Upper lobe of left lung (tissue), 6 donors: ENCODE data around the gene LIPA. TPM values are rescaled to one million over a fixed set of nuclear protein-coding genes. Genes with fewer than 3 reads are reported as not detected.
"Not testable (repeated sequence)": the region's sequence is repeated elsewhere in the genome, so short reads cannot be mapped to it uniquely, and the experiment has no call there.

Experiments used
- ATAC-seq, 2 donors: fragments of 200-7000 bp; cut with Tn5 transposase; one replicate each; pipeline ENCODE4 v1.9.1; 2022; ENCODE audit warnings: mild to moderate bottlenecking in 2 of 2, moderate library complexity in 2 of 2; ENCODE audit not compliant: low FRiP score in 2 of 2
- DNase-seq, 2 donors: peaks; one replicate each; pipeline ENCODE4 v3.0.0-alpha.2; 2019 to 2020
- H3K27ac ChIP-seq, 4 donors: fragments of 200-600 bp; sonication (generic); one replicate each; pipeline ENCODE4 v1.5.1; 2016 to 2019
- H3K27me3 ChIP-seq, 4 donors: fragments of 200-600 bp; sonication (generic); one replicate each; pipeline ENCODE4 v1.5.1; 2017 to 2019
- H3K36me3 ChIP-seq, 4 donors: fragments of 200-600 bp; sonication (generic); one replicate each; pipeline ENCODE4 v1.5.1; 2016 to 2019
- H3K4me1 ChIP-seq, 4 donors: fragments of 200-600 bp; sonication (generic); one replicate each; pipeline ENCODE4 v1.5.1; 2018 to 2019
- H3K4me3 ChIP-seq, 4 donors: fragments of 200-600 bp; sonication (generic); one replicate each; pipeline ENCODE4 v1.5.1; 2017 to 2019; ENCODE audit warnings: mild to moderate bottlenecking in 2 of 4, moderate library complexity in 1 of 4
- H3K9me3 ChIP-seq, 4 donors: fragments of 200-600 bp; sonication (generic); one replicate each; pipeline ENCODE4 v1.5.1; 2018 to 2019
- CTCF ChIP-seq, 6 experiments: fragments of 450-650 bp in 4 of 6; fragments of 200-600 bp in 2 of 6; sonication (generic) in 2 of 6; IDR thresholded peaks; one replicate each; pipeline ENCODE4 v1.5.1; 2016 to 2019; ENCODE audit warnings: antibody characterized with exemption in 6 of 6
- EP300 ChIP-seq, 4 donors: sonication (generic); formaldehyde crosslinking; IDR thresholded peaks; one replicate each; pipeline ENCODE4 v1.5.1; 2017; ENCODE audit warnings: antibody characterized with exemption in 4 of 4, control low read depth in 2 of 4
- POLR2A ChIP-seq, 4 donors: fragments of 450-650 bp; IDR thresholded peaks; one replicate each; pipeline ENCODE4 v1.5.1; 2016 to 2017; ENCODE audit warnings: antibody characterized with exemption in 4 of 4, mild to moderate bottlenecking in 2 of 4
- POLR2AphosphoS5 ChIP-seq, 2 donors: sonication (generic); formaldehyde crosslinking; IDR thresholded peaks; one replicate each; pipeline ENCODE4 v1.5.1; 2017; ENCODE audit warnings: antibody characterized with exemption in 2 of 2
- WGBS, 2 donors: methylation state at CpG; one replicate each; pipeline ENCODE4 v1.1.5; 2017 to 2018; 5-methylcytosine and 5-hydroxymethylcytosine counted together
- total RNA-seq, 6 donors: library from RNA; depleted of rRNA in 4 of 6; stranded (reverse); fragments of >200 nt in 4 of 6; gene quantifications; one replicate each; pipeline versions ENCODE4 v1.1.0 to v1.2.1, GENCODE V29; 2016 to 2021
- donor health status: DM: no; HTN: no; CAD: no; lungs with moderate emphysema.
- donor health status: DM: no; HTN: yes; CAD: no; lungs with severe emphysema.

Gene LIPA
- total RNA-seq, 6 donors from 2014 or later: 28.5 to 129 (median 70.6) TPM

DNA sequence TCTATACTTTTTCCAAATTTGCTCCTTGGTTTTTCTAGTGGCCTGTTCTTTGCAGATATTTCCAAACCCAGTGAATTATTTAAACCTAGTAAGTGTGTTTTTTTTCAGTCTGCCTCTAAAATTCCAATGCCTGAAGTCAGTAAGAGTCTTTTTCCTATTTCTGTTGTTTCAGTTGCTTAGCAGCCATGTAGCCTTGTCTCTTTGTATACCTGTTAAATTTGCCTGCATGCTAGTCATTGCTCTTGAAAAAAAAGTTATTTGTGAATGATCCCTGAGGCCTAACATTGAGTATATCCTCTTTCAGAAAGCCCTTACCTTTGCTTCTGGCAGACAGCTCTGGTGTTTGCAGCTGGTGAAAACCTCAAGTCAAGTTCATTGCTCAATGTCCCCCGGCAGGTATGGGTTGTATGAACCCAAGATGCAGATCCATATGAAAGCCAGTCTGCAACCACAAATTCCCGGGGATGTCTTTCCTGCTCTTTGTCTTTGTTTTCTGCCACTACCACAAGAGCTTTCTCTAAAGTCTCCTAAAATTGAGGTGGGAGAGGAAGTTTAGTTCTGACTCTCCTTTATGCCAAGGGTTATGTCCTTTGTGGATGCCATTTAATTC is 80.2 kb downstream of the LIPA start:
- no peak overlapping the region for H3K4me3 ChIP-seq
- no peaks in the 10 kb centered on the region for H3K9me3 ChIP-seq
- no peaks in the 10 kb centered on the region for H3K4me1 ChIP-seq
- H3K27ac ChIP-seq: no peak overlapping the region
- 94% methylated on average over 2 of the region's 2 CpGs for WGBS, 2 donors
- TF ChIP-seq CTCF (IDR thresholded peaks at IDR 0.05): no peak
- TF ChIP-seq POLR2AphosphoS5 (IDR thresholded peaks at IDR 0.05): no peak
- TF ChIP-seq POLR2A (IDR thresholded peaks at IDR 0.05): no peak
- no peak for TF ChIP-seq EP300 (IDR thresholded peaks at IDR 0.05)
- no peaks in the 10 kb centered on the region for H3K36me3 ChIP-seq
- DNase-seq (no peak), ATAC-seq (no peak)
- H3K27me3 ChIP-seq: no peaks in the 10 kb centered on the region

DNA sequence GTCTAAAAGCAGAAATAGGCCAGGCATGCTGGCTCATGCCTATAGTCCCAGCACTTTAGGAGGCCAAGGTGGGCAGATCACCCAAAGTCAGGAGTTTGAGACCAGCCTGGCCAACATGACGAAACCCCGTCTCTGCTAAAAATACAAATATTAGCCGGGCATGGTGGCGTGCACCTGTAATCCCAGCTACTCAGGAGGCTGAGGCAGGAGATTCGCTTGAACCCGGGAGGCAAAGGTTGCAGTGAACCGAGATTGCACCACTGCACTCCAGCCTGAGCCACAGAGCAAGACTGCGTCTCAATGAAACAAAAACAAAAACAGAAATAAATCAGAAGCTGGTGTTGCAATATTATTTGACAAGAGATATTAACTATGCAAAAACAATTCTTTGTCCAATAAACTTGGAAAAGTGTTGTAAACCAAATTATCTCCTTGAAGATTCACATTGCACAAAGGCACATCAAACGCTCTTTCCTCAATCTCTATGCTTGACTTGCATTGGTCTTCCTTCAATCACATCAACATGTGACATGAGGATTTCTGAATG is 83.1 kb downstream of the LIPA start:
- H3K4me1 ChIP-seq, H3K36me3 ChIP-seq, H3K27me3 ChIP-seq, H3K9me3 ChIP-seq, DNase-seq, H3K27ac ChIP-seq, ATAC-seq, H3K4me3 ChIP-seq: not testable (repeated sequence)
- 79 to 80% methylated on average over 9 of the region's 9 CpGs for WGBS, 2 donors

- Histone ChIP-seq H3K4me3 (no peak overlapping the region), H3K27ac (no peak overlapping the region), H3K9me3 (no peaks in the 10 kb centered on the region), H3K27me3 (no peaks in the 10 kb centered on the region), H3K36me3 (no peaks in the 10 kb centered on the region), H3K4me1 (peaks cover 0 to 6% (median 2%) of the 10 kb centered on the region in 4 donors)
- no peak for ATAC-seq
- no peak for DNase-seq
- TF ChIP-seq POLR2AphosphoS5 (IDR thresholded peaks at IDR 0.05) (no peak), POLR2A (IDR thresholded peaks at IDR 0.05) (no peak), EP300 (IDR thresholded peaks at IDR 0.05) (no peak), CTCF (IDR thresholded peaks at IDR 0.05) (no peak)
Measured at GRCh38 chr10:89167915-89168314, 83.7 kb downstream of the LIPA start.

DNA sequence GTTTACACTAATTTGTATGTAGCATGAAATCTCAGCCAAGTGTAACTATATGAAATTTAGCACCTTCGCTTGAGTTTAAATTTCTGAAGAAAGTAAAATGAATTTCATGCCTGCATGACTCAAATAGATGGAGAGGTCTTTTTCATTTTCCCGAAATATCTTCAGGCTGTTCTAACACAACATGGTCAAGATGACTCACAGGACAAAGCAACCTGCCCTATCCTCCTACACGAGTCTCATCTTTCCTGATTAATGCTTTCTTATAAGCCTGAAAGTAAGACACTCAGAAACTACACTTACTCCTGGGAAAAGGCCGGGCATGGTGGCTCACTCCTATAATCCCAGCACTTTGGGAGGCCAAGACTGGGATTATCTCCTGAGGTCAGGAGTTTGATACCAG is 85.7 kb downstream of the LIPA start:
- Histone ChIP-seq H3K4me1 (peaks cover 0 to 6% (median 2%) of the 10 kb centered on the region in 4 donors), H3K4me3 (no peak overlapping the region), H3K36me3 (no peaks in the 10 kb centered on the region), H3K27ac (no peak overlapping the region), H3K9me3 (no peaks in the 10 kb centered on the region), H3K27me3 (no peaks in the 10 kb centered on the region)
- ATAC-seq (no peak), DNase-seq (no peak)
- WGBS, 2 donors: 86 to 94% methylated on average over 4 of the region's 4 CpGs
- no peak for TF ChIP-seq EP300 (IDR thresholded peaks at IDR 0.05)
- no peak for TF ChIP-seq POLR2A (IDR thresholded peaks at IDR 0.05)
- no peak for TF ChIP-seq POLR2AphosphoS5 (IDR thresholded peaks at IDR 0.05)
- TF ChIP-seq CTCF (IDR thresholded peaks at IDR 0.05): no peak

DNA sequence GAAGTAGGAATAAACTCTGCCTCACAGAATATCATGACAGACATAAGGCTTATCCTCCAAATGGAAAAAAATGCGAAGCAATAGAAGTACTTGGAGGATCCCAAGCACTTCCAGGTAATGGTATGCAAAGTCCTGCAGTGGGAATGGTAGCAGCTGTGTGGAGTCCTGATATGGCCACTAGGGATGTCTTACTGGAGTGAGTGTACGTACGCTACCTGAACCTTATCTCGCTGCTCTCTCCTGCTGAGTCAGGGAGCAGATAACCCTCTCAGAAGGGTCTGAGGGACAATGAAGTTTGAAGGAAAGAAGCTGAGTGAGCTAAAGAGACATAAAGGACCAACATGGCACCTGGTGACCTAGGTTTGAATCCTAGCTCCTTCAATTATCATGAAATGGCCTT is 86.7 kb downstream of the LIPA start:
- Histone ChIP-seq H3K4me3 (no peak overlapping the region), H3K27ac (no peak overlapping the region), H3K4me1 (peaks cover 0 to 6% (median 2%) of the 10 kb centered on the region in 4 donors), H3K27me3 (no peaks in the 10 kb centered on the region), H3K36me3 (no peaks in the 10 kb centered on the region), H3K9me3 (no peaks in the 10 kb centered on the region)
- TF ChIP-seq POLR2A (IDR thresholded peaks at IDR 0.05) (no peak), POLR2AphosphoS5 (IDR thresholded peaks at IDR 0.05) (no peak), CTCF (IDR thresholded peaks at IDR 0.05) (no peak), EP300 (IDR thresholded peaks at IDR 0.05) (no peak)
- ATAC-seq (peak in 1 of 2 donors; percentile 37), DNase-seq (no peak)
- WGBS, 2 donors: 93 to 94% methylated on average over 4 of the region's 4 CpGs
